RPMI7951 (cell line): ENCODE measurements around the gene PTPN11. TPM values are rescaled to one million over a fixed set of nuclear protein-coding genes. Genes with fewer than 3 reads are reported as not detected.
"Not testable (repeated sequence)": the region's sequence is repeated elsewhere in the genome, so short reads cannot be mapped to it uniquely, and the experiment has no call there.

Experiments
- DNase-seq: peaks from one replicate; pipeline ENCODE4 v3.0.0-alpha.2; 2012; ENCODE audit warnings: low read depth
- total RNA-seq: library from RNA; depleted of rRNA; stranded (reverse); fragments of >200 nt; shearing (Covaris generic); gene quantifications from 2 replicates; pipeline ENCODE4 v1.2.3, GENCODE V29; 2014

PTPN11 gene
- total RNA-seq, 1 experiment from 2014 or later: 43.1 TPM

DNA sequence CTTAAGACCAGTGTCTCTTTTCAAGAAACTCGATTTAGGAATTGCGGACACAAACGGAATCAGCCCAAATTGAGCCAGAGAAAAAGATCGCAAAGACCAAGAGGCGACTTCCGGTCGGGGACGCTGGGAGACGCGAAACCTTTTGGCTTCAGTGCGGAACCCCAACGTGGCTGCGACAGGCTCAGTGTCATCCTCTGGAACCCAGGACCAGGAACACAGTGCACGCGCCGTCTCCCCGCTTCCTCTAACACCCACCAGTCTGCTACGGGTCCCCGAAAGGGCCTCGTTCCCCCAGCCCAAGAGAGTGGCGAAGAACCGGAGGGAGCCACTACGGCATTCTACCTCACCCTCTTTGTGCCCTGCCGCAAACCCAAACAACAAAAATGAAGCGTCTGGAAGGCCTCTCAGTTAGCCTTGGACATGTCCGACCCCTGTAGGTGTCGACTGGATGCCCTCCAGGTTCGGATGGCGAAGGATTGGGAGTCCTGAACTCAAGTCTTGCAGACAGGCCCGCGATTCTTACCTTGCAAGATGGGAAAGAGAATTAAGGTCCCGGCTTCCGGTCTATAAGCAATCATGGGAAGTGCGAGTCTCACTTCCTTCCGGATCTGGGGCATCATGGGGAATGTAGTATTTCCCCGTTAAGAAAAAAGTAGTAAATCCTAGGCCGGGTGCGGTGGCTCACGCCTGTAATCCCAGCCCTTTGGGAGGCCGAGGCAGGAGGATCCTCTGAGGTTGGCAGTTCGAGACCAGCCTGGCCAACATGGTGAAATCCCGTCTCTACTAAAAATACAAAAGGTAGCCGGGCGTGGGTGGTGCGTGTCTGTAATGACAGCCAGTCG lies 9.5 kb upstream of the PTPN11 start, which contains the start of gene RPL6:
Gene RPL6 (minus strand): TSS at position 542 of the 842 bp plus-strand sequence. CDS start 949 bp downstream, outside the sequence.
- DNase-seq: peak; percentile 92

DNA sequence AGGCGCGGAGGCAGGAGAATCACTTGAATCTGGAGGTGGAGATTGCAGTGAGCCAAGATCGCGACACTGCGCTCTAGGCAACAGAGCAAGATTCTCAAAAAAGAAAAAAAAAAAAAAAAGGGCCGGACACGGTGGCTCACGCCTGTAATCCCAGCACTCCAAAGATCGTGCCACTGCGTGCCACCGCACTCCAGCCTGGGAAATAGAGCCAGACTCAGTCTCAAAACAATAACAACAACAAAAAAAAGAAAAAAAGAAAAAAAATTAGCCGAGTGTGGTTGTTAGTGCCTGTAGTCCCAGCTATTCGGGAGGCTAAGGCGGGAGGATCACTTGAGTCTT lies 8.9 kb upstream of the PTPN11 start:
- no peak for DNase-seq

DNA sequence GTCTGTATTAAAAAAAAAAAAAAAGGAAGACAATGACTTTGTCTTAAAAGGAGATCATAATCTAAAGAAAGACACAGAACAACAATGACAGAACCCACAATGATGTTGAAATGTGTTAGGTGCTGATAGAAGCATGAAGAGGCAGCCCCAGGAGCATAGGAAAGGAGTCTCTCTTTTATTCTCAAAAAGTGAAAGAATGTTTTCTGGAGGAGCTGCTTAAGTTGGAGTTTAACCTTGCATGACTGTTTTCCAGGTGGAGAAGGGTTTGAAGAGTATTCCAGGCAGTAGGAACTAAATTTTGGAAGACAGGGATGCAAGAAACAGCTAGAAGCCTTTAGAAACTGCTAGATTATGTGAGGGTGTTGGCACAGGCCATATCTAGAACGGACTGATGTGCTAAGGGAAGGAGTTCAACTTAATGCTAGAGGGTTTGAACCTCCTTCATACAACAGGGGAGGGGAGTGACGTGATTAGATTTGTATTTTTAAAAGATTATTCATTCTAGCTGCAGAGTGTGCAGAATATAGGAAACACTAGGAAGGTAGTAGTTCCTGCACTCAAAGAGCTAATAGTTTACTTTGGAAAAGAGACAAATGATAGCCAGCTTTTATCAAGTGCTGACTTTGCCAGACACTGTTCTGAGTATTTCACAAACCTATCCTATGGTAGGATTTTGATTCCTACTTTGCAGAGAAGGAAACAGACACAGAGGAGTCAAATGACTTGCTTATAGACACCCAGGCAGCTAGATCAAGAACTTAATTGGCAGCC lies 4.7 kb upstream of the PTPN11 start:
- DNase-seq: no peak

DNA sequence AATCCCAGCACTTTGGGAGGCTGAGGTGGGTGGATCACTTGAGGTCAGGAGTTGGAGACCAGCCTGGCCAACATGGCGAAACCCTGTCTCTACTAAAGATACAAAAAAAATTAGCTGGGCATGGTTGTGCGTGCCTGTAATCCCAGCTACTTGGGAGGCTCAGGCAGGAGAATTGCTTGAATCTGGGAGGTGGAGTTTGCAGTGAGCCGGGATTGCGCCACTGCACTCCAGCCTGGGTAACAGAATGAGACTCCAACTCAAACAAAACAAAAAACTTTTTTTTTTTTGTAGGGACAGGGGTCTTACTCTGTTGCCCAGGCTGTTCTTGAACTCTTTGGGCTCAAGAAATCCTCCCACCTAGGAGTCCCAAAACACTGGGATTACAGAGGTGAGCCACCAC lies 3.3 kb upstream of the PTPN11 start:
- DNase-seq: not testable (repeated sequence)

DNA sequence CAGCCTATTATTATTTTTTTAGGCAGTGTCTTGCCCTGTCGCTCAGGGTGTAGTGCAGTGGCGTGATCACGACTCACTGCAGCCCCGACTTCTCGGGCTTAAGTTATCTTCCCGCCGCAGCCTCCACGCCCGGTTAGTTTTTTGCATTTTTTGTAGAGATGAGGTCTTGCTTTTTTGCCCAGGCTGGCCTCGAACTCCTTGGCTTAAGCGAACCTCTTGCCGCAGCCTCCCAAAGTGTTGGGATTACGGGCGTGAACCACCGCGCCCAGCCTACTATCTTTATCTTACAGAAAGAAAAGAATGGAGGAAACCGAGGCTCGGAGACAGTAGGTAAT lies 507 bp upstream of the PTPN11 start:
- DNase-seq: no peak

DNA sequence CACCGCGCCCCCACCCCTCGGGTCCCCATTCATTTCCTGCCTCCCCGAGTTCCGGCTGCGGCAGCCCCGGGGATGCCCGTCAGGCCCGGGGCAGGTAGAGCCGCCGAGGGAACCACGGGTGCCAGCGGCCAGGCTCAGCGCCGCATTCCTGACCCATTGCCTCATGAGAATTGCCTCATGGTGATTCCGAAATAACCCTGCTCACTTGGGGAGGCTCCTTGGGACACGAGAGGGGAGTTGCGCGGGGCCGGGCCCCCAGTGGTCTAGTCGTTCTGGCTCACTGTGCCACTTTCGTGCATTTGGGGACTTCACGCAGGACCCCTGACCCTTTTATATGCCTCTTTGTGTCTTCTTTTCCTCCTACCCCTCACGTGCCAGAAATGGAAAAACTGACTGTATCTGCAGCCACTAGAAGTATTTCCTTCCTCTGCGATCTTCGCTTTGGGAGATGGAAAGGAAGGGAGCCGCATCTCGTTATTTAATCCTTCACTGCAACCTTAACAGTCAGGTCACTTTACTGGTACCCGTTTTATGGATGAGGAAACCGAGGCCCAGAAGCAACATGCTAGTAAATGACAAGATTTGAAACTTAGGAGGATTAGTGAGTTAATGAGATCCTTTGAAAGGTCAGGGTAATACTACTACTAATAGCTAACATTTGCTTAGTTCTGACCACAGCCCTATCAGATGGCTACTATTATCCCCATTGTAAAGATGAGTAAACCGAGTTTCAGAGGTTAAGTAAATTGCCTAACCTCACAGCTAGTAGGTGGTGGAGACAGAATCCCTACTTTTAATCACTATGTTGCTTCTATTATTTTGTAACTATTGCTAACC lies 768 bp downstream of the PTPN11 start:
- peak; percentile 67 for DNase-seq

DNA sequence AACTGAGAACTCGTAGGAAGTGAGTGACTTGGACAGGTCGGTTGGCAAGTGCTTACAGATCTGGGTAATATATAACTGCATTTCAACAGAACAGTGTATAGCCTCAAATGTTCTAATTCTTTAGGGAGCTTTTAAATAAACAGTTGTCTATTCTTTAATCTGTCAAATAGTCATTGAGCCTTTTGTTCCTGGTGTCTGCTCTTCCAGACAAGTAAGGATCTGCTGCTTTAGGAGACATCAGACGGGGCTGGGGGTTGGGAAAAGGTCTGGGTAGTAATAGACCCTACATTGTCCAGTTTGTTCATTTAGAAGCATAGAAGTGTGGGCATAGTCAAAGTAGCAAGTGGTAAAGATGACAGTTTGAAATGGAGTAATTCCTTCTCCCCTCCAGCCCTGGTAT lies 2.0 kb downstream of the PTPN11 start:
- no peak for DNase-seq

DNA sequence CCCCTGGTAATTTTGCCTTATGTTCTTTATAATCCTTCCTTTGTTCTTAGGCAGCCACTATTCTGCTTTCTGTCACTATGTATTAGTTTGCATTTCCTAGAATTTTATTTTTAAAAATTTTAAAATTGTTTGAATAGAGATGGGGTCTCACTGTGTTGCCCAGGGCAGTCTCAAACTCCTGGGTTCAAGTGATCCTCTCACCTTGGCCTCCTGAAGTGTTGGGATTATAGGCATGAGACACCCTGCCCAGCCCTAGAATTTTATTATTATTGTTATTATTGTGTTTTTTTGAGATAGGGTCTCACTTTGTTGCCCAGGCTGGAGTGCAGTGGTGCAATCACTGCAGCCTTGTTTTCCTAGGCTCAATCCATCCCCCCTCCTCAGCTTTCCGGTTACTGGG lies 2.6 kb downstream of the PTPN11 start:
- DNase-seq: no peak

DNA sequence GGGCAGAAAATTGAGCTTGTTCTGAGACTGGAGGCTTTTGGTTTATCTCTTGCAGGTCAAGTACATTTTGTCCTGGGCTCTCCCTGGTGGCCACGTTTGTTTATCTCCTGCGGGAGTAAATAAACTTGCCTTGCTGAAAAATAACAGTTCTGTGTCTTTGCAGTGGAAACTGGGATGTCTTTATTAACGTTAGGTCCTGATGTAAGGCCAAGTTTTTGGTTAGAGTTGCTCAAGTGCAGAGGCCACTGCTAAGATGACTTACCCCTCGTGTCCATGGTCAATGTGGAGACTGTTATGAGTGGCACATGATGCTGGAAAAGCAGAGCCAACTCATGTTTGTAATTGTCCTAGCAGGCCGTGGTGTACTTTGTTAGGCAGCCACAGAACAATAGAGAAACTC lies 3.8 kb downstream of the PTPN11 start:
- no peak for DNase-seq

DNA sequence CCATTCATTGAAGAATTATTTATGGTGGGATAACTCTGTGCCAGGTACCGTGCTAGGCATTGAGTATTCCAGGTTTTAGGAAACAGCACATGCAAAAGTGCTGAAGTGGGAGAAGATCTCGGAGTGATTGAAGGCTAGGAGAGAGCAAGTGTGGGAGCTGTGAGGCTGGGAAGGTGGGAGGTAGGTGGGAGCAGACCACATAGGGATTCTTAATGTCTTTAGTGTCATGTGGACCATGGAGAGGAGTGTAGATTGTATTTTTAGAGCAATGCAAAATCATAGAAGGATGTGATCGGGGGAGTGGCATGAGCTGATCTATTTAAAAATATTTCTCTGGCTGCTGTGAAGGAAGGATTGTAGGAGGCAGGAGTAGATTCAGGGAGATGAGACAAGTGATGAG lies 5.4 kb downstream of the PTPN11 start:
- DNase-seq: no peak

DNA sequence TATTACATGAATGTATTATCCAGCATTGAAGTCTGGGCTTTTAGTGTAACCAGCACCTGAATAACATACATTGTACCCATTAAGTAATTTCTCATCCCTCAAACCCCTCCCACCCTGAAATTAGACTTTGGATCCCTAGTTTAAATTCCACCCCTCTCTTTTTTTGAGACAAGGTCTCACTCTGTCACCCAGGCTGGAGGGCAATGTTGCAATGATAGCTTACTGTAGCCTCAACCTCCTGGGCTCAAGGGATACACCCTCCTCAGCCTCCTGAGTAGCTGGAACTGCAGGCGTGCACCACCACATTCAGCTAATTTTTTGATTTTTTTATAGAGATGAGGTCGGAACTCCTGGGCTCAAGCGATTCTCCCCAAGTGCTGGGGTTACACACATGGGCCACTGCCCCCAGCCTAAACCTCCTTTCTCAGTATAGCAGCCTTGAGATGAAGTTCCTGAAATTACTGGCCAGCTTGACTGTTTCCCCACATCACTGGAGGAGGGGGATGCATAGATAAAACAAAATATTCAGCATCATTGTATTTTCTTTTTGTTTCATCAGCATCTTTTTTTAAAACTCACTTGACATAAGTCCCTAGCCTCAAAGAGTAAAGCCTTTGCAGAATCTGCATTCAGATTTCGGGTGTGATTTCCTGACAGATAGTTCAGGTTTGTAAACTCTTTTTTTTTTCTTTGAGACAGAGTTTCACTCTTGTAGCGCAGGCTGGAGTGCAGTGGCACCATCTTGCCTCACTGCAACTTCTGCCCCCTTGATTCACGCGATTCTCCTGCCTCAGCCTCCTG lies 7.0 kb downstream of the PTPN11 start:
- DNase-seq: no peak

DNA sequence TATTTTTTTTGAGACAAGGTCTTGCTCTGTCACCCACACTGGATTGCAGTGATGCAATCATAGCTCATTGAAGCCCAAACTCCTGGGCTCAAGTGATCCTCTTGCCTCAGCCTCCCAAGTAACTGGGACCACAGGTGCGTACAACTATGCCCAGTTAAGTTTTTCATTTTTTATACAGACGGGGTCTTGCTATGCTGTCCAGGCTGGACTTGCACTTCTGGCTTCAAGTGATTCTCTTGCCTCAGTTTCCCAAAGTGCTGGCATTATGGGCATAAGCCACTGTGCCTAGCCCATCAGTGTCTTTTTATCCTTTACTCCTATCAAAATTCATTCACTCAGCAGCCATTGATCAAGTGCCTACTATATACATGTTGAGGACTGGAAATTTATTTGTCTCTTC lies 9.0 kb downstream of the PTPN11 start:
- no peak for DNase-seq

DNA sequence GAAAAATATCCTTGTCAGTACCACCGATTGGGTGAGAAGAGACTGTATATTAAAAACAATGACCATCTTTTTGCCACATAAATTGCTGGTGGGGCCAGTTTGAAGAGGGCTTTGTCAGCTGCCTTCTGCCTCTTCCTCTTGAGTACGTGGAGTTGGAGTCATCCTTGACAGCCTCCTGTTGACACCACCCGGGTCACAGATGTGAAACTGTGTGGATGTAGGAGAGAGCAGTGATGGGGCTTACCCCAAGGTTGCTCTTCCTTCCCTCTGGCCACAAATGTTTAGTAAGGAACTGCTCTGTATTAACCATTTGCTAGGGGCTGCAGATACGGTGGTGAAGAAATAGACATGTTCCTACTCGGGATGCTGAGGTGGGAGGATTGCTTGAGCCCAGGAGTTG lies 12.2 kb downstream of the PTPN11 start:
- no peak for DNase-seq

DNA sequence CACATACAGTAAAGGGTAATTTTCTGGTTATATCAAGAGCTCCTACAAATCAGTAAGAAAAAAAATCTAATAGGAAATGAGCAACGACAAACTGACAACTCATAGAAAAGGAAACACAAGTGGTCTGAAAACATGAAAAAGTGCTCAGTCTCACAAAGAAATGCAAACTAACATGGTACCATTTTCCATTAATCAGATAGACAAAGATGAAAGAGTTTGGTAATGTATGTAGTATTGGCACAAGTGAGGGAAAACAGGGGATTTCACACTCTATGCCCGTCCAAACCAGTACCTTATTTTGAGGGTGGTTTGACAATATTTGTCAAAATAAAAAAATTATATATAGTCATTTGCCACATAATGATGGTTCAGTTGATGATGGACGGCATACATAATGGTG lies 13.2 kb downstream of the PTPN11 start:
- no peak for DNase-seq

DNA sequence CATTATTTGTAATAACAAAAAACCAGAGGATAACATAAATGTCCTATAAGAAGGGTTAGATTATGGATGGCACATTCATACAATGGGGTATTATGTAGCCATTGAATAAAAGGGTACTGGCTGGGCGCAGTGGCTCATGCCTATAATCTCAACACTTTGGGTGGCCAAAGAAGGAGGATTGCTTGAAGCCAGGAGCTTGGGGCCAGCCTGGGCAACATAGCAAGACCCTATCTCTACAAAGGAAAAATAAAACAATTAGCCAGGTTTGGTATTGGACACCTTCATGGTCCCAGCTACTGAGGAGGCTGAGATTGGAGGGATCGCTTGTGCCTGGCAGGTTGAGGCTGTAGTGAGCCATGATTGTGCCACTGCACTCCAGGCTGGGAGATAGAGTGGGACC lies 14.8 kb downstream of the PTPN11 start:
- DNase-seq: no peak

DNA sequence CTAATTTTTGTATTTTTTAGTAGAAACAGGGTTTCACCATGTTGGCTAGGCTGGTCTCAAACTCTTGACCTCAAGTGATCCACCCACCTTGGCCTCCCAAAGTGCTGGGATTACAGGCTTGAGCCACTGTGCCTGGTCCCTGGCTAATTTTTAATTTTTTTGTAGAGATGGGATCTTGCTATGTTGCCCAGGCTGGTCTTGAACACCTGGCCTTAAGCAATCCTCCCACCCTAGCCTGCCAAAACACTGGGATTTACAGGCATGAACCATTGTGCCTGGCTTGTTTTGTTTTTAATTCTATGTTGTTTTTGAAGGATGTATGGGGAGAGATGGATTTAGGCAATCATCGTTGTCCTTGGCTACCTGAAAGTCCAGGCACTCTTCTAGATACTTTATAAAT lies 19.9 kb downstream of the PTPN11 start:
- not testable (repeated sequence) for DNase-seq

DNA sequence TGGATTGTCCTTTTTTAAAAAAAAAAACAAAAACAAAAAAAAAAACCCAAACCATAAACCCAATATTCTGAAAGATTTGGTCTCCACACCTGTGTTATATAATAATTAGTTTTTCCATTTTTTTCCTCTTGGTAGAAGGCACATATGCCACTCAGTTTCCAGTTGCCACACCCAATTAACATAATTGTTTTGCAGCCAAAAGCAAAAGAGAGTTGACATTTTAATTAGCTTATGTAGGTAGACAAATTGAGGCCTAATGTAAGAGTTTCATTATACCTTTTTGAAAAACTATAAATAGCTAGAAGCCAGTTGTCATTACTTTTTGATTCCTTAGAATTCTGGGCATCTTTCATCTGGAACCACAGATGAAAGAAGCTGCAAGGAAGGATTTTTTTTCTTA lies 21.0 kb downstream of the PTPN11 start:
- no peak for DNase-seq

DNA sequence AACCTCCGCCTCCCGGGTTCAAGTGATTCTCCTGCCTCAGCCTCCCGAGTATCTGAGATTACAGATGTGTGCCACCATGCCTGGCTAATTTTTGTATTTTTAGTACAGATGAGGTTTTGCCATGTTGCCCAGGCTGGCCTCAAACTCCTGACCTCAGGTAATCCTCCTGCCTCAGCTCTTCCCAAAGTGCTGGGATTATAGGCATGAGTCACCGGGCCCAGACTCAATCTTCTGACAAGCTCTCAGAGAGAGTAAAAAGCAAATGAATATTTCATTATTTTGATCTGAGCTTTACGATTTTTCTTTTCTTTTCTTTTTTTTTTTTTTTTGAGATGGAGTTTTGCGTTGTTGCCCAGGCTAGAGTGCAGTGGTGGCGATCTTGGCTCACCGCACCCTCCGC lies 21.9 kb downstream of the PTPN11 start:
- DNase-seq: not testable (repeated sequence)

DNA sequence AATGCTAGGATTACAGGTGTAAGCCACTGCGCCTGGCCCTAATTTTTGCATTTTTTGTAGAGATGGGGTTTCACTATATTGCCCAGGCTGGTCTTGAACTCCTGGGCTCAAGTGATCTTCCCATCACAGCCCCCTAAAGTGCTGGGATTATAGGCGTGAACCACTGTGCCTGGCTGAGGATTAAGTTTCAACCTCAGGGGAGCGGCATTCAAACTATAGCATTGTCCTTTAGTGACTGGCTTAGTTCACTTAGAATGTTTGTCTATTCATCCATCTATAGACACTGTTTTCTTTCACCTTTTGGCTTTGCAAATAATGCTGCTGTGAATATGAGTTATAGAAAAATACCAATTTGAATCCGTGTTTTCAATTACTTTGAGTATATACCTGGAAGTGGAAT lies 25.2 kb downstream of the PTPN11 start:
- no peak for DNase-seq

DNA sequence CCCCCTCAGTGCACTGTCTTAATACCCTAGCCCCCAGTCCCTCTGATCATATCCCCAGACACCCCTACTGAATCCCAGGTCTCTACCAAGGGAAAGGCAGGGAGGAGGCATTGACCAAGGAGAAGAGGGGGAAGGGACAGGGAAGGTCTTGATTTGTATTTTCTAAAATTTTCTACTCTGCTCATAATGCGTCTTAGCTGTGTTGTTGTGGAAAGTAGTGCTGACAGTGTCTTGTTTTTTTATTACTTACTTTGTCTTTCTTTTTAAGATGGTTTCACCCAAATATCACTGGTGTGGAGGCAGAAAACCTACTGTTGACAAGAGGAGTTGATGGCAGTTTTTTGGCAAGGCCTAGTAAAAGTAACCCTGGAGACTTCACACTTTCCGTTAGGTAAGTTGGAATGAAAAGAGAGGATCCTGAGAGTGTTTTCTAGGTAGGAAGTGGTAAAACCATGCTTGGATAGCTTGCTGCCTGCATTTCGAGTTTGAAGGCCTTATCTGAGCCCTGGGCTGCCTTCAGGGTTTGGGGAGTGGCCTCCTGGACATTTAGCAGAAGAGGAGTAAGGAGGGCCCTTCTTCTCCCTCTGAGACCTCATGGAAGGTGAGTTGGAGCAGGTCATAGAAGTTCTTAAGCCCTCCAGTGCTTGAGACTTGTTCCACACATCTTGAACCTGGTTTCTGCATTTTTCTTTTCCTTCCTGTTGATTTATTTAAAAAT lies 27.4 kb downstream of the PTPN11 start:
- no peak for DNase-seq

DNA sequence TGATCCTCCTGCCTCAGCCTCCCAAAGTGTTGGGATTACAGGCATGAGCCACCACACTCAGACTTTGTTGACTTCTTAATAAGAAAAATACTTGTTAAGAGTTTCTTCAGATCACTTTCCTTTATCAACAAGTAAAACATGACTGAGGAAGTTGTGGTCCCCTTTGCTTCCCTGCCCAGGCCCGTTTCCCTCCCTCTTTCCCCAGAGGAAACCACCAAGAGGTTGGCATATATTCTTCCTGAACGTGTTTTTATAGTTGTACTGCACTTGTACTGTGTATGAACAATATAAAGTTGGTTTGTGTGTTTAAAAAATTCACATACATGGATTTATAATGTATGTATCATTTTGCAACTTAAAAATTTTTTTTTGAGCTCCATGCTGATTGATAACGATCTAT lies 28.4 kb downstream of the PTPN11 start:
- no peak for DNase-seq
